Left renal cortex interstitium (tissue), 4 donors: ENCODE results near the gene ZC3H12A. TPM values are rescaled to one million over a fixed set of nuclear protein-coding genes. Genes with fewer than 3 reads are reported as not detected.

Experiments
- DNase-seq, 4 donors: peaks; one replicate each; pipeline ENCODE4 v3.0.0-alpha.2; 2013; ENCODE audit warnings: low read depth in 4 of 4, low spot score in 2 of 4, missing footprints in 1 of 4
- polyA plus RNA-seq, 4 donors: library from polyadenylated mRNA; unstranded; fragments of 120-200 nt; gene quantifications; one replicate each; pipeline ENCODE4 v1.2.1, GENCODE V29; 2013; ENCODE audit not compliant: insufficient read length in 4 of 4

Gene ZC3H12A
- polyA plus RNA-seq, 4 donors: 1.8 to 4.2 (median 2.3) TPM

- DNase-seq: no peak
These were observed 20.7 kb upstream of the ZC3H12A start for GRCh38 chr1:37453647-37454046.

GRCh38 chr1:37455516-37455915, 18.9 kb upstream of the ZC3H12A start:
- DNase-seq: no peak

GRCh38 chr1:37456614-37457013, 17.8 kb upstream of the ZC3H12A start:
- DNase-seq: no peak

GRCh38 chr1:37458551-37458950, 15.8 kb upstream of the ZC3H12A start:
- DNase-seq: no peak

GRCh38 chr1:37461698-37462436, 12.5 kb upstream of the ZC3H12A start:
- no peak for DNase-seq

GRCh38 chr1:37464443-37464842, 9.9 kb upstream of the ZC3H12A start:
- DNase-seq: no peak

- no peak for DNase-seq
These were observed 8.5 kb upstream of the ZC3H12A start for GRCh38 chr1:37465593-37466517.

- no peak for DNase-seq
These were observed 6.3 kb upstream of the ZC3H12A start for GRCh38 chr1:37468037-37468436.

- DNase-seq: no peak
These were observed 5.0 kb upstream of the ZC3H12A start for GRCh38 chr1:37469386-37469785.

- no peak for DNase-seq
These were observed 2.8 kb upstream of the ZC3H12A start for GRCh38 chr1:37471345-37472231.

GRCh38 chr1:37472281-37472680, 2.1 kb upstream of the ZC3H12A start:
- no peak for DNase-seq

- no peak for DNase-seq
These were observed 1.4 kb upstream of the ZC3H12A start for GRCh38 chr1:37472994-37473393.

GRCh38 chr1:37473431-37474045, 842 bp upstream of the ZC3H12A start:
- DNase-seq: no peak

GRCh38 chr1:37474697-37475379, 458 bp downstream of the ZC3H12A start:
- no peak for DNase-seq

GRCh38 chr1:37475380-37476086, 1.2 kb downstream of the ZC3H12A start:
- no peak for DNase-seq

GRCh38 chr1:37476087-37476452, 1.7 kb downstream of the ZC3H12A start:
- DNase-seq: no peak

- no peak for DNase-seq
These were observed 2.2 kb downstream of the ZC3H12A start for GRCh38 chr1:37476460-37477197.

- no peak for DNase-seq
These were observed 3.0 kb downstream of the ZC3H12A start for GRCh38 chr1:37477198-37477931.
